ENCODE measurements around the gene OCA2. TPM values are rescaled to one million over a fixed set of nuclear protein-coding genes. Genes with fewer than 3 reads are reported as not detected.
"Not testable (repeated sequence)": the region's sequence is repeated elsewhere in the genome, so short reads cannot be mapped to it uniquely, and the experiment has no call there.

Gene OCA2
- not detected for total RNA-seq

DNA sequence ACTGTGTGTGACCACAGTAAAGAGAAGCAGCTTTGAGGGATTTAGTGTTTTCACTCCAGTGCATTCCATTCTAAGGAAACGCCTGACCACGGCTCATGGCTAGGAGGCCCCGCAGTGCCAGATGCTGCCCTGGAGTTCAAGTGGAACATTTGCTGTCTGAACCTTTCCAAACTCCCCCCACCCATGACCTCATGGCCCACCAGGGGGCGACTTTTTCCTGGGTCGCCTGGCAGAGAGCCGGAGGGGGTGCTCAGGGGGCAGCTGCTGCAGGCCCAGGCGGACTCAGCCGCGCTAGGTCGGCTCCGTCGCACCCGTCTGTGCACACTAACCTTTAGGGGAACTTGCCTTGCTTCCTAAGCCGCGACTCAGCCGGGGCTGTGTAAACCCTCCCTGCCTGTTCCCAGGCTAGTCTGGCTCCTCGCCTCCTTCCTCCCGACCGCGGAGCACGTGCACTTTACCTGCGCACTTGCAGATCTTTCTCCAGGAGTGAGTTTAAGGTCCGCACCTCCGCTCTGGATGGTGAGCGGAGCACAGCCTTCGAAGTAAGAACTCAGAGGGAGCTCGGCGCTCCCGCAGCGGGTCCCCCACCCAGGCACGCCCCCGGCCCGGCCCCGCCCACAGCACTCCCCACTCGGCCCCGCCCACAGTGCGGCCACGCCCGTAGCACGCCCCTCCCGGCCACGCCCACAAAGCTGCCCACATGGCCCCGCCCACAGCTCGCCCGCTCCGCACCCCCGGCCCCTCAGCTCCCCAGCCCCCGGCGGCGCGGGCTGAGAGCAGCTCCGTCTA lies at the start of gene OCA2:
Gene OCA2 (minus strand): TSS at position 550 of the 789 bp plus-strand sequence. CDS start 17,441 bp downstream, outside the sequence.
- Mint-ChIP-seq H3K36me3 (ENCODE audit: low read depth) (no peaks in the 10 kb centered on the region), H3K27ac (no peak within 1 kb of the TSS), H3K4me3 (no peak within 1 kb of the TSS), H3K27me3 (ENCODE audit: low read depth) (peaks cover 49% of the 10 kb centered on the region), H3K9me3 (ENCODE audit: insufficient read depth) (no peaks in the 10 kb centered on the region), H3K4me1 (ENCODE audit: low read depth) (peaks cover 29% of the 10 kb centered on the region)
- POLR2A ChIA-PET, result no interaction called here
- DNase-seq, result peak; percentile 54
- CTCF ChIA-PET, result interaction anchor here (0.7 to 1.5 kb wide), 4 partner anchors 9 to 27 kb away, joined by 3 to 5 read pairs (median 4); no protein-coding TSS in a partner anchor
- ATAC-seq, result no peak

DNA sequence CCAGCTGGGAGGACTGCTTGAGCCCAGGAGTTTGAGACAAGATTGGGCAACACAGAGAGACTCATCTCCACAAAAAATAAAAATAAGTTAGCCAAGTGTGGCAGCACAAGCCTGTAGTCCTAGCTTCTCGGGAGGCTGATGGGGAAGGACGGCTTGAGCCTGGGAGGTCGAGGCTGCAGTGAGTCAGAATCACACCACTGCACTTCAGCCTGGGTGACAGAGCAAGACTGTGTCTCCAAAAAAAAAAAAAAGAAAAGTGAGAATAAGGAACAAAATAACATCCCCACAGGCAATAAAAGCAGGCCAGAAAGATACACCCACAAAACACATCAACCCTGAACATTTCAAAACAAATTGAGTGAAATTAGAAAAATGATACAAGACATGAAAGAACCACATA lies 48.7 kb upstream of the OCA2 start:
- no peaks in the 10 kb centered on the region for H3K27me3 Mint-ChIP-seq (ENCODE audit: low read depth)
- ChIA-PET CTCF (no interaction called here), POLR2A (no interaction called here)
- DNase-seq (no peak), ATAC-seq (no peak)
- peaks cover 2% of the 10 kb centered on the region for H3K4me1 Mint-ChIP-seq (ENCODE audit: low read depth)
- no peak overlapping the region for H3K27ac Mint-ChIP-seq
- H3K4me3 Mint-ChIP-seq, result no peak overlapping the region
- peaks cover 41% of the 10 kb centered on the region for H3K36me3 Mint-ChIP-seq (ENCODE audit: low read depth)
- no peaks in the 10 kb centered on the region for H3K9me3 Mint-ChIP-seq (ENCODE audit: insufficient read depth)

DNA sequence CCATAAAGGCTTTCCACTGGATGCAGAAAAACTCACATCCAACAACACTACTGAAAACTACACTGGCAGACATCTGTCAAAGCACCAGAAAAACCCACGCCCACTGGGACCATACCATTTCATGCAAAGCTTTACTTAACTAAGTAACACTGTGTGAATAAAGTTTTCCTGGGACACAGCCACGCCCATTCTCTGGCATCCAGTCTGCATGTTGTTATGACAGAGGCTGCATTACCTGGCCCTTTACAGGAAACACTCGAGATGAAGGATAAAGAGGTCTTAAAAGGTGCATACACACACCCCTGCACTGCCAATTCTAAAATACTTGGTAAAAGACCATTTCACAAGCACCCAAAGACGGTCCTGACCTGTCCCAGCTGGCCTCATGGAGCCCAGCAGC lies 46.3 kb upstream of the OCA2 start:
- H3K27me3 Mint-ChIP-seq (ENCODE audit: low read depth); H3K4me3 Mint-ChIP-seq; POLR2A ChIA-PET; CTCF ChIA-PET; DNase-seq; ATAC-seq; H3K9me3 Mint-ChIP-seq (ENCODE audit: insufficient read depth); H3K27ac Mint-ChIP-seq; H3K4me1 Mint-ChIP-seq (ENCODE audit: low read depth): not testable (repeated sequence)
- H3K36me3 Mint-ChIP-seq (ENCODE audit: low read depth), result peaks cover 37% of the 10 kb centered on the region

DNA sequence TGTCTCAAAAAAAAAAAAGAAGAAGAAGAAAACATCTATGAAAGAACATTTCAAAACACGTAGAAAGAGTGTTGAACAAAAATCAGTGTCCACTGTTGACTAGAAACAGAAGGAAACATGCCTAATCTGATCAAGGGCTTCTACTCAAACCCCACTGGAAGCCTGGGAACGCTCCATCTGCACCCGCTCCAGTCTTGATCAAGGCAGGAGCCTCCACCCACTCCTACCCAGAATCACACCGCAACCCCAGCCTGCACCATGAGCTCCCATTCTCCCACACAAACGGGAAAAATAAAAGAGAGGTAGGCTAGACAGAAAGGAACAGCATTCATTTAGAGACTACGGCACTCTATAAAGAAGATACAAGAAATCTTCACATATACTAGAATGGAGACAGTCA lies 40.9 kb upstream of the OCA2 start:
- no peak for ATAC-seq
- Mint-ChIP-seq H3K36me3 (ENCODE audit: low read depth) (peaks cover 36% of the 10 kb centered on the region), H3K4me1 (ENCODE audit: low read depth) (peaks cover 27% of the 10 kb centered on the region), H3K27ac (no peak overlapping the region), H3K27me3 (ENCODE audit: low read depth) (no peaks in the 10 kb centered on the region), H3K4me3 (no peak overlapping the region), H3K9me3 (ENCODE audit: insufficient read depth) (no peaks in the 10 kb centered on the region)
- ChIA-PET POLR2A (no interaction called here), CTCF (no interaction called here)
- DNase-seq, result no peak

DNA sequence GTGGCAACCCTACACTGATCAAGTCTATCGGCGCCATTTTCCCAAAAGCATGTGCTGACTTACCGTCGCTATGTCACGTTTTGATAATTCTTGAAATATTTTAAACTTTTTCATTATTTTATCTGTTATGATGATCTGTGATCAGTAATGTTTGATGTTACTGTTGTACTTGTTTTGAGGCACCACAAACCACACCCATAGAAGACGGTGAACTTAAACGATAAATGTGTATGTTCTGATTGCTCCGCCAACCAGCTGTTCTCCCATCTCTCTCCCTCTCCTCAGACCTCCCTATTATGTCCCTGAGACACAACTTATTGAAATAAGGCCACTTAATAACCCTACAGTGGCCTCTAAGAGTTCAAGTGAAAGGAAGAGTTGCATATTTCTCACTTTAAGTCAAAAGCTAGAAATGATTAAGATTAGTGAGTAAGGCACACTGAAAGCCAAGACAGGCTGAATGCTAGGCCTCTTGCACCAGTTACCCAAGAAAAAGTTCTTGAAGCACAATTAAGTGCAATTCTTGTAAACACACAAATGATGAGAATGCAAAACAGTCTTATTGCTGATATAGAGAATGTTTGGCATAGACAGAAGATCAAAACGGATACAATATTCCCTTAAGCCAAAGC lies 38.4 kb upstream of the OCA2 start:
- POLR2A ChIA-PET, result not testable (repeated sequence)

DNA sequence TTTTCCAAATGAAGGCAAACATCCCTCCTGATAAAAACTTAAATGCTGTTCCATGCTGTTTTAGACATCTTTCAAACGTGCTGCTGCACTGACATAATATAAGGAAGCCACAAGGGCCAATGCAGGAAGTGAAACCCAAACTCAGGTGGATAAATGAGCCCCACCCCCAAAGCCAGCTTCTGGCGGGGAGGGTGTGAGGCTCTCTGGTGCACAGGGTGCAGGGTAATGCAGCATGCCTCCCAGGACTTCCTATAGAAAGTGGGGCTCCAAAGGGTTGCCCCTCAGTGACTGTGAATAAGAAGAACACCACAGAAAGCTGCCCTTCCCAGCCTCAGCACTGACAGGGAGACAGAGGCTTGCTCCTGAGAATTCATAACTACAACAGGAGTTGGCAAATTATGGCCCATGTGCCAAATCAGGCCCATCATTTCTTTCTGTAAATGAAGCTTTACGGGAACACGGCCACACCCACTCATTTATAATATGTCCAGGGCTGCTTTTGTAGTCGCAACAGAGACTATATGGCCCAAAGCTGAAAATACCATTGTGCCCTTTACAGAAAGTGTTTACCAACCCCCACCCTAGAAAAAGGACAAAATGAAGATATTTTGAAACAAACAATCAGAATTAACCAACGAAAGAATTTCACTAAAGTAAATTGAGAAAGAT lies 37.3 kb upstream of the OCA2 start:
- CTCF ChIA-PET, result interaction anchor here (5.2 kb wide), 1 partner anchor 10 kb away, joined by 24 read pairs; no protein-coding TSS in a partner anchor
- H3K9me3 Mint-ChIP-seq (ENCODE audit: insufficient read depth), result not testable (repeated sequence)
- peak; percentile 59 for DNase-seq

More for the DNA sequence above, 38.4 kb upstream of the OCA2 start:
- CTCF ChIA-PET, result interaction anchor here (5.2 kb wide), 1 partner anchor 12 kb away, joined by 24 read pairs; no protein-coding TSS in a partner anchor
- Mint-ChIP-seq H3K4me1 (ENCODE audit: low read depth) (peaks cover 33% of the 10 kb centered on the region), H3K27ac (peak overlapping the region; percentile 34), H3K36me3 (ENCODE audit: low read depth) (peaks cover 38% of the 10 kb centered on the region)
- H3K9me3 Mint-ChIP-seq (ENCODE audit: insufficient read depth); ATAC-seq; H3K4me3 Mint-ChIP-seq; DNase-seq; H3K27me3 Mint-ChIP-seq (ENCODE audit: low read depth): not testable (repeated sequence)

DNA sequence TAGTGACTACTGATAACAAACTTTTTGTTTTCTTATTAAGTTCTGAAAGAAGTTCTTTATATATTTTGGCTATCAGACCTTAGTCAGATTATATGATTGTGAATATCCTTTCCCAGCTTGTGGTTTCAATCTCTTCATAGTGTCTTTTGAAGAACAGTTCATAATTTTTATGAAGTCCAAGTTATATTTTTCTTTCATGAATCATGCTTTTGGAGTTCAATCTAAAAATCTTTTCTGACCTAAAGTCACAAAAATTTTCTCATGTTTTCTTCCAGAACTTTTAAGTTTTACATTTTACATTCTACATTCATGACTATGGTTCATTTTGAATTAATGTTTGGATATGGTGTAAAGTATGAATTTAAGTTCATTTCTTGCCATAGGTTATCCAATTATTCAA lies 34.2 kb upstream of the OCA2 start:
- H3K27ac Mint-ChIP-seq, result no peak overlapping the region
- H3K36me3 Mint-ChIP-seq (ENCODE audit: low read depth), result peaks cover 23% of the 10 kb centered on the region
- no peak for ATAC-seq
- no peaks in the 10 kb centered on the region for H3K27me3 Mint-ChIP-seq (ENCODE audit: low read depth)
- no peaks in the 10 kb centered on the region for H3K9me3 Mint-ChIP-seq (ENCODE audit: insufficient read depth)
- H3K4me3 Mint-ChIP-seq, result no peak overlapping the region
- ChIA-PET CTCF (no interaction called here), POLR2A (no interaction called here)
- DNase-seq, result no peak
- peaks cover 33% of the 10 kb centered on the region for H3K4me1 Mint-ChIP-seq (ENCODE audit: low read depth)

More for the DNA sequence above, 37.3 kb upstream of the OCA2 start:
- H3K4me3 Mint-ChIP-seq, result peak overlapping the region; percentile 5
- ATAC-seq, result peak; percentile 95
- H3K27me3 Mint-ChIP-seq (ENCODE audit: low read depth); POLR2A ChIA-PET: not testable (repeated sequence)
- peaks cover 35% of the 10 kb centered on the region for H3K36me3 Mint-ChIP-seq (ENCODE audit: low read depth)
- peaks cover 33% of the 10 kb centered on the region for H3K4me1 Mint-ChIP-seq (ENCODE audit: low read depth)
- peak overlapping the region; percentile 58 for H3K27ac Mint-ChIP-seq

DNA sequence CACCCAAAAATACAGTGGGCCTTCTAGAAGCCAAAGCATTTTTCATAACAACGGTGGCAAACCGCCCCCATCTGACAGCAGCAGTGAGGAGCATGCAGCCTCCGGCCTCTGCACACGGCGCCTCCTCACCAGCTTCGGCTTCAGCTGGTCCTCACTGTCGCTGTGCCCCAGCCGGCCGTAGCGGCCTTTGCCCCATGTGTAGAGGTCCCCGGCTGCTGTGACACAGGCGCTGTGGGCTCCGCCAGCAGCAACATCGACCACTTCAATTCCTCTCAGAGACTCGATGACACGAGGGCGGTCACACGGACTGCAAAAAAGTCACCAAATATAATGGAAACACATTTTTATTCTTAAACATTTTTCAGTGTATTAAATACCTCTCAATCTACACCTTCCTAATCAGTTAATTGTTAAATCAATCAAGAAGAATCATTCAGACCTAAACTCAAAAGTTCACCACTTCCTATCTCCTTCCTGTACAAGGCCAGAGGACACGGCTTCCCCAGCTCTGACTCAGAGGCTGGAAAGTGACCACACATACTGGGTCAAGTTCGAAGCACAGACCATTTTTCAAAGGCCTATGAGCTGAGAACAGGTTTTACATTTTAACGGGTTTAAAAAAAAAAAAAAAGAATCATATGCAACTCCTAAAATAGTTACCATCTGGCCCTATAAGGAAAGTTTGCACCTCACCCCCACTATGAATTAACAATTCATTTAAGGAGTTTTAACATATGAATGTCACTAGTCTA lies 33.6 kb upstream of the OCA2 start:
- ChIA-PET CTCF (no interaction called here), POLR2A (no interaction called here)
- Mint-ChIP-seq H3K36me3 (ENCODE audit: low read depth) (peaks cover 19% of the 10 kb centered on the region), H3K27me3 (ENCODE audit: low read depth) (no peaks in the 10 kb centered on the region), H3K9me3 (ENCODE audit: insufficient read depth) (no peaks in the 10 kb centered on the region), H3K4me3 (no peak overlapping the region), H3K27ac (peak overlapping the region; percentile 32), H3K4me1 (ENCODE audit: low read depth) (peaks cover 30% of the 10 kb centered on the region)
- DNase-seq (no peak), ATAC-seq (no peak)

DNA sequence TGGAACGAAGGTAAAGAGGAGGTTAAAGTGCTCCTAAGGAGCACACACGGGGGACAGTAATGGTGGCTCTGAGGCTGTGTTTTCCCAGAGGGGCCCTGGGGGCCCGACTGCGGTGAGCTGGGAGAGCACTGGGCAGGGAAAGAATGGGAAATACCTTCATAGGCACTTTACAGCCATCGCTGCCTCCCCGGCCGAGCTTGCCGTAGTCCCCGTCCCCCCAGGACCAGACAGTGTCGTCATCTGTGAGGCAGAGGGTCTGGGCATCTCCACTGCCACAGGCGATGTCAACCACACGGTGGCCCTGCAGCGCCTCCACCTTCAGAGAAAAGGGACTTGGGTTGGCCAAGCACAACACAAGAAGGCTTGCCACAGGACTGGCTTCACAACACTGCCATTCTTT lies 32.8 kb upstream of the OCA2 start:
- Mint-ChIP-seq H3K27ac (no peak overlapping the region), H3K4me1 (ENCODE audit: low read depth) (peaks cover 23% of the 10 kb centered on the region), H3K4me3 (no peak overlapping the region), H3K9me3 (ENCODE audit: insufficient read depth) (no peaks in the 10 kb centered on the region), H3K36me3 (ENCODE audit: low read depth) (peaks cover 16% of the 10 kb centered on the region), H3K27me3 (ENCODE audit: low read depth) (no peaks in the 10 kb centered on the region)
- ChIA-PET POLR2A (no interaction called here), CTCF (no interaction called here)
- no peak for DNase-seq
- ATAC-seq, result no peak

DNA sequence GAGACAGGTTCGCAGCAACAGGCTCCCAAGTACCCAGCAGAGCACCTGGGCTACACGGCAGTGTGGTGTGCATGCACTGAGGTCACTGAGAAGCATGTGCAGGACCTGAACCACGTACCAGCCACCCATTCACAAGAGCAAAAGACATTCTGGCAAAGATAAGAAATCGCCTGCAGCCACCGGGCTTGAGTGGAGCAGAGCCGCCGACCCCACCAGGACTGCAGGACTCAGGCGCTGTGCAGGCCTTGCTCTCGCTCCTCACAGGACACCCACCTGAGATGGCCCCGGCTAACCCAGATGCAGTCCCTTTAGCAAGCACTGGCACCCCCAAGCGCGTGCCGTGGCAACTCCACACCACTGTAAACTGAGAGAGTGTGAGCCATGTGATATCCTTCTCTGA lies 32.3 kb upstream of the OCA2 start:
- Mint-ChIP-seq H3K4me1 (ENCODE audit: low read depth) (peaks cover 18% of the 10 kb centered on the region), H3K4me3 (no peak overlapping the region), H3K27me3 (ENCODE audit: low read depth) (no peaks in the 10 kb centered on the region), H3K27ac (no peak overlapping the region), H3K36me3 (ENCODE audit: low read depth) (peaks cover 16% of the 10 kb centered on the region), H3K9me3 (ENCODE audit: insufficient read depth) (no peaks in the 10 kb centered on the region)
- CTCF ChIA-PET, result no interaction called here
- no peak for DNase-seq
- POLR2A ChIA-PET, result no interaction called here
- ATAC-seq, result no peak

DNA sequence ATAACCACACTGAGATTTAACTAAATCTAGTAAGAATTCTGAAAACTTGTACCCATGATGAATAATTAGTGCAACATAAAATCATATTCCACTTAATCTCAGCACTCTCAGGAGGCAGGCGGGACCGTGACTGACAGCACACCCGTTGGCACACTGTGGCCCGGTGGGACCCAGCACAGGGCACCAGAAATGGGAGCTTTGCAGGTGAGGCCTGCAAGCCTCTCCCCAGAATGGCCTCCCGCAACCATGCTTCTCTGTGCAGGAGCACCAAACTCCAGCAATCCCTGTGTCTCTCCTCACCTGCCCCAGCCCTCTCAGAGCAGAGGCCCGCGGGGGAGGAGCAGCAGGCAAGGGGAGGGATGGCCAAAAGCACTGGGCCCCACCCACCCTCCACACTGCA lies 31.5 kb upstream of the OCA2 start:
- no peak for ATAC-seq
- ChIA-PET CTCF (no interaction called here), POLR2A (no interaction called here)
- no peaks in the 10 kb centered on the region for H3K27me3 Mint-ChIP-seq (ENCODE audit: low read depth)
- peaks cover 11% of the 10 kb centered on the region for H3K4me1 Mint-ChIP-seq (ENCODE audit: low read depth)
- H3K27ac Mint-ChIP-seq, result no peak overlapping the region
- no peaks in the 10 kb centered on the region for H3K9me3 Mint-ChIP-seq (ENCODE audit: insufficient read depth)
- H3K4me3 Mint-ChIP-seq, result no peak overlapping the region
- no peak for DNase-seq
- H3K36me3 Mint-ChIP-seq (ENCODE audit: low read depth), result peaks cover 16% of the 10 kb centered on the region

Data from activated CD8-positive, alpha-beta T cell treated with anti-CD3 and anti-CD28 coated beads, Interleukin-2, amount 10 ng/mL, durations not matched to agents 7 days and 5 days (primary cell).